Activated CD8-positive, alpha-beta T cell treated with anti-CD3 and anti-CD28 coated beads for 36 hours (primary cell): Measurements from ENCODE around the gene TMEM182. TPM values are rescaled to one million over a fixed set of nuclear protein-coding genes. Genes with fewer than 3 reads are reported as not detected.

Source experiments
- ATAC-seq: fragments of 200-7000 bp; cut with Tn5 transposase; one replicate; pipeline ENCODE4 v1.10.0; 2021; ENCODE audit warnings: mild to moderate bottlenecking, moderate library complexity
- CTCF ChIA-PET: fragments of 350-600 bp; sonication (Branson Sonifier 250); formaldehyde crosslinking; loops from one replicate; lab custom pipeline; 2021; ENCODE audit warnings: antibody characterized with exemption; lab: Charles Lee
- POLR2A ChIA-PET: fragments of 350-600 bp; sonication (Branson Sonifier 250); formaldehyde crosslinking; loops from one replicate; lab custom pipeline; 2021; ENCODE audit warnings: antibody characterized with exemption; lab: Charles Lee
- DNase-seq: peaks from one replicate; pipeline ENCODE4 v3.0.0-alpha.2; 2020
- H3K27ac Mint-ChIP-seq: one replicate; pipeline ENCODE4 v1.8.0; 2021; ENCODE audit warnings: mild to moderate bottlenecking, mixed read lengths
- H3K27me3 Mint-ChIP-seq: one replicate; pipeline ENCODE4 v1.8.0; 2021; ENCODE audit warnings: mixed read lengths
- H3K36me3 Mint-ChIP-seq: one replicate; pipeline ENCODE4 v1.8.0; 2021; ENCODE audit warnings: low read depth, mixed read lengths
- H3K4me1 Mint-ChIP-seq: one replicate; pipeline ENCODE4 v1.8.0; 2021; ENCODE audit warnings: low read depth, mixed read lengths
- H3K4me3 Mint-ChIP-seq: one replicate; pipeline ENCODE4 v1.8.0; 2021; ENCODE audit warnings: mild to moderate bottlenecking, moderate library complexity, mixed read lengths
- H3K9me3 Mint-ChIP-seq: one replicate; pipeline ENCODE4 v1.8.0; 2021; ENCODE audit warnings: mixed read lengths
- CTCF ChIP-seq: fragments of 200-600 bp; IDR thresholded peaks from one replicate; pipeline ENCODE4 v1.8.0; 2022; ENCODE audit warnings: antibody characterized with exemption, mild to moderate bottlenecking
- intact Hi-C: fragments of 100-400 bp; cut with micrococcal nuclease; formaldehyde crosslinking; loops from one replicate; pipeline ENCODE4 v1.10.0; 2022
- total RNA-seq, 2 experiments: library from RNA; stranded (reverse); gene quantifications; one replicate each; pipeline ENCODE4 v1.2.3, GENCODE V29; 2021

Gene TMEM182
- total RNA-seq, 2 experiments from 2014 or later = 4.4 to 5.3 TPM

DNA sequence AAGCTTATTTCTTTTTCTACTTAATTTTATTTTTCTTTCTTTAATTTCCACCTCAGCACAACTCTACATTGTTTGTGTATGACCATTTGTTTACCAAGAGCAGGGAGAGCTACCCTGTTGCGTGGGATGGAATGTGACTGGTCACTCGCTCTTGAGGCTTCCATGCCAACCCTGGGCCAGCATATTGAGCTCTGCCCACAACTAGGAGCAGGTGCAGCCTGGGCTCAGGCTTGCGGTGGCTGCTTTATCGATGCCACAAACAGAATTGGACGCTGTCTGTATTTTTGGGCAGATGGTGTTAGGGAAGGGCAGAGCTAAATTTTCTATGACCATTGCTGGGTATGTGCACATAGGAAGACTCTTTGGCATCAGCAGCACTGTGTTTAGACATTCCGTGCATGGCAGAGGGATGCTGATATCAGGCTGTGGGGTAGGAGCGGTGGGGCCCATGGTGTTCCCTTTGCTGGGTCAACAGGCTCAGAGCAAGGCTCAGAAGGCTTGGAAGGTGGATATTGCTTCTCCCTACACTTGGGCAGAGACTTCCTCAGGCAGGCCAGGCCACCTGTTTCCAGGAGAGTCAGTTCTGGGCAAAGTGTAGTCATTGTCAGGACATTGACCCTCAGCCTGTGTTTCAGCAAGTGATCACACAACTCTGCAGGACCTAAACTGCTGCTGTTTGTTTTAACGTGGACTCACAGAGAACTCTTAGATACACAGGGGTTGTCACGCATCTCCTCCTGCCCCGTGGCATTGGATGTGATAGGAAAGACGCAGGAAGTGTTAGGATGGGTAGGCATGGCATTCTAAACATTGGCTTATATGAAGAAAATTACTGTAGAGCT is 40.2 kb downstream of the TMEM182 start:
- ChIA-PET POLR2A (no interaction called here), CTCF (interaction anchor here (0.7 to 1.2 kb wide), 4 partner anchors 40 to 49 kb away, joined by 3 to 4 read pairs (median 3); no protein-coding TSS in a partner anchor)
- peaks cover 57% of the 10 kb centered on the region for H3K36me3 Mint-ChIP-seq
- H3K9me3 Mint-ChIP-seq = peaks cover 37% of the 10 kb centered on the region
- H3K4me3 Mint-ChIP-seq = no peak overlapping the region
- TF ChIP-seq CTCF = no peak
- no peaks in the 10 kb centered on the region for H3K27me3 Mint-ChIP-seq
- no peak for ATAC-seq
- DNase-seq = no peak
- H3K4me1 Mint-ChIP-seq = peaks cover 11% of the 10 kb centered on the region
- no peak overlapping the region for H3K27ac Mint-ChIP-seq
- intact Hi-C loops = loop anchor here (10.0 kb wide), 1 partner anchor 277 kb away; no protein-coding TSS in a partner anchor

DNA sequence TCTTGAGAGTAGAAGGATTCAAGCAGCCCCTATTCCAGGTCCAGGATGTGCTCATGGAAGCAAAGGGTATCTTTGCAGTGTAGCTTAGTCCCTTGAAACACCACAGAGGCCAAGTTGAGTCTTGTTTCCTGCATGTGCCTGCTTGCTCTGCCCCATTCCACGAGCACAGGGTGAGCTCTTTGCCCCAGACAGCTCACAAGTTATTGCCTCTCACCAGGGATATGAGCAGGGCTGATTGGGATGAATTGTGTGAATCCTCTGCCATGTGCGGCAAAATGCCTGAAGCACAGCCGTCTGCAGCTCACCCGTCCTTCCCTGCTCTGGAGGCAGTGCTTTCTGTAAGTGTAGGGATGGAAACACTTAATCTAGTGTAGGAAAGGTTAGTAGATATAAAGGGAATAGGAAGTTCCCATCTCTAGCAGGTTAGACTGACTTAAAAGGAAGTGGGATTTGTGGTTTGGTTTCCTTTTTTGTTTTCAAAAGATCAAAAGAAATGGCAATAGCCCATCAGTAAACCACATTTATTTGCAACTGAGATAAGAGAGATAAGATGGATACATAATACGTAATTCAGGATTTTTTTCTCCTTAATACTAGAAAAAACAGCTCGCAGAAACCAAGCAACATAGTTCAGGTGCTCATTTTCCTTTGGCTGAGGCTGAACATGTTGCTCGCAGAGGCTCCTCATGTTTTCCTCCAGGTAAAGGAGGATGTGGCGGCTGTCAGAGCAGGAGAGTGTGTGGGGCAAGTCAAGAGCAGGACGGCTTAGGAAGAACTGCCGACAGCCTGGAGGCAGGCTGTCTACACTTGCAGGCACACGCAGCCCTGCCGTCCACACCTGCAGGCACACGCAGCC is 41.4 kb downstream of the TMEM182 start:
- no peak overlapping the region for H3K4me3 Mint-ChIP-seq
- intact Hi-C loops = loop anchor here (10.0 kb wide), 1 partner anchor 278 kb away; no protein-coding TSS in a partner anchor
- H3K27ac Mint-ChIP-seq = no peak overlapping the region
- DNase-seq (no peak), ATAC-seq (no peak)
- peaks cover 37% of the 10 kb centered on the region for H3K9me3 Mint-ChIP-seq
- H3K4me1 Mint-ChIP-seq = peaks cover 11% of the 10 kb centered on the region
- H3K36me3 Mint-ChIP-seq = peaks cover 49% of the 10 kb centered on the region
- ChIA-PET POLR2A (no interaction called here), CTCF (interaction anchor here (0.7 to 1.1 kb wide), 2 partner anchors 38 to 47 kb away, joined by 3 read pairs; no protein-coding TSS in a partner anchor)
- no peak for TF ChIP-seq CTCF
- H3K27me3 Mint-ChIP-seq = no peaks in the 10 kb centered on the region

DNA sequence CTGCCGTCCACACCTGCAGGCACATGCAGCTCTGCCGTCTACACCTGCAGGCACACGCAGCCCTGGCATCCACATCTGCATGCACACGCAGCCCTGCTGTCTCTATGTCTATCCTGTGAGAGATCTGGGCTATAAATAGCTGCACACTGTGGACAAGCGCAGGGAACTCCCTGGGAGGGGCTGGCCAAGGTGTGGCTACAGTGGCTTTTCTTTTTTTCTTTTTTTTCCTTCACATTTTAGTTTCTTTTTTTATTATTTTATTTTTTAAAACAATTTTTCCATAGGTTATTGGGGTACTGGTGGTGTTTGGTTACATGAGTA is 42.0 kb downstream of the TMEM182 start:
- DNase-seq = no peak
- ATAC-seq = no peak
- ChIA-PET CTCF (interaction anchor here (1.5 kb wide), 1 partner anchor 10 kb away, joined by 3 read pairs; no protein-coding TSS in a partner anchor), POLR2A (no interaction called here)
- intact Hi-C loops = loop anchor here (10.0 kb wide), 1 partner anchor 279 kb away; no protein-coding TSS in a partner anchor
- H3K4me3 Mint-ChIP-seq = no peak overlapping the region
- H3K27ac Mint-ChIP-seq = no peak overlapping the region
- peaks cover 11% of the 10 kb centered on the region for H3K4me1 Mint-ChIP-seq
- H3K9me3 Mint-ChIP-seq = peaks cover 37% of the 10 kb centered on the region
- no peaks in the 10 kb centered on the region for H3K27me3 Mint-ChIP-seq
- H3K36me3 Mint-ChIP-seq = peaks cover 46% of the 10 kb centered on the region
- TF ChIP-seq CTCF = no peak

GRCh38 chr2:102806250-102806837 is 44.5 kb downstream of the TMEM182 start:
- ChIA-PET POLR2A (no interaction called here), CTCF (interaction anchor here (0.6 to 4.5 kb wide), 20 partner anchors 9 to 332 kb away, joined by 3 to 79 read pairs (median 3); partner anchors contain the start of gene TMEM182)
- Mint-ChIP-seq H3K4me1 (peaks cover 11% of the 10 kb centered on the region), H3K27me3 (no peaks in the 10 kb centered on the region), H3K4me3 (no peak overlapping the region), H3K9me3 (peaks cover 14% of the 10 kb centered on the region), H3K27ac (no peak overlapping the region), H3K36me3 (peaks cover 23% of the 10 kb centered on the region)
- peak; percentile 59 for DNase-seq
- intact Hi-C loops = loop anchor here (5.0 to 10.0 kb wide), 2 partner anchors 54 to 282 kb away; no protein-coding TSS in a partner anchor
- TF ChIP-seq CTCF = peak; percentile 78
- ATAC-seq = peak; percentile 64
